AG10803 (cell line): ENCODE results near the gene TMEM18.

Experiments
- DNase-seq: peaks from one replicate; pipeline ENCODE4 v3.0.0; 2010; ENCODE audit warnings: low read depth
- H3K4me3 ChIP-seq: 2 replicates; pipeline ENCODE4 v1.5.1; 2011; ENCODE audit warnings: mild to moderate bottlenecking, low read length, control low read depth
- TF ChIP-seq, protein P1 (sequence below): conservative IDR thresholded peaks from 2 replicates; pipeline ENCODE4 v1.5.1; 2011; ENCODE audit warnings: mild to moderate bottlenecking, low read length, control low read depth, inconsistent platforms

TMEM18 gene

DNA sequence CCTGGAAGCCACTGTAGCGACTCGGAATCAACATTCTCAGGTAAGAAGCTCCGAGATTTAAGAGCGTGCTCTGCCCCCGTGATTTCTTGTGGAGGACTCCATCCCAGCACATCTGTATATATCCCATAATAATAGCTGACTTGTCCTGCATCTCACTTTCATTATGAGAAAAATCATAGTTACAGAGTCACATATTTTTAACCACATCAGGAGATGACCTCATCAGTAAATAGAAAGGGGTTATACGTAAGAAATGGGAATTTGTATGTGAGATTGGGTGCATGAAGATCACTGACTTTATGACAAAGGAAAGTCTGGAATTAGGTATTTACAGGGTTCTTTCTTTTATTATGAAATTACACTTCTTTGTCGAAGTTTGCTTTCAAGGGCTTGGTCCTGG, 16.4 kb upstream of the TMEM18 start:
- H3K4me3 ChIP-seq, result no peak overlapping the region
- TF ChIP-seq, protein P1, sequence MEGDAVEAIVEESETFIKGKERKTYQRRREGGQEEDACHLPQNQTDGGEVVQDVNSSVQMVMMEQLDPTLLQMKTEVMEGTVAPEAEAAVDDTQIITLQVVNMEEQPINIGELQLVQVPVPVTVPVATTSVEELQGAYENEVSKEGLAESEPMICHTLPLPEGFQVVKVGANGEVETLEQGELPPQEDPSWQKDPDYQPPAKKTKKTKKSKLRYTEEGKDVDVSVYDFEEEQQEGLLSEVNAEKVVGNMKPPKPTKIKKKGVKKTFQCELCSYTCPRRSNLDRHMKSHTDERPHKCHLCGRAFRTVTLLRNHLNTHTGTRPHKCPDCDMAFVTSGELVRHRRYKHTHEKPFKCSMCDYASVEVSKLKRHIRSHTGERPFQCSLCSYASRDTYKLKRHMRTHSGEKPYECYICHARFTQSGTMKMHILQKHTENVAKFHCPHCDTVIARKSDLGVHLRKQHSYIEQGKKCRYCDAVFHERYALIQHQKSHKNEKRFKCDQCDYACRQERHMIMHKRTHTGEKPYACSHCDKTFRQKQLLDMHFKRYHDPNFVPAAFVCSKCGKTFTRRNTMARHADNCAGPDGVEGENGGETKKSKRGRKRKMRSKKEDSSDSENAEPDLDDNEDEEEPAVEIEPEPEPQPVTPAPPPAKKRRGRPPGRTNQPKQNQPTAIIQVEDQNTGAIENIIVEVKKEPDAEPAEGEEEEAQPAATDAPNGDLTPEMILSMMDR, result no peak
- DNase-seq, result no peak

DNA sequence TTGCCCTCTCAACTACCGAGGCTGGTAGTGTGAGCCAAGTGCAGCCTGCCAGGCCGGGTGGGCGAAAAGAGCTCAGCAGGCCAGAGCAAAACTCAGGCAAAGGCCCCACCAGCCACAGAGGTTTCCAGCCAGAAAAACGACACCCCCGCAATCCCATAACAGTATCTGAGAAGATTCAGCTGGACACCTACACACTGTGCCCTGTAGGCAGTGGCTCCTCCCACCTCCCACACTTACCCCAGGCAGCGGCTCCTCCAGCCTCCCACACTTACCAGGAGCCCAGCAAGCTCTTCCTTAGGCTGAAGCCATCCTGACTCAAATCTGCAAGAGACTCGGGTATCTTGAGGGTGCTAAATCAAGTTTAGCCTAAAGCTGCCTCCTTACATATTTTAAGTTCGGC, 15.6 kb upstream of the TMEM18 start:
- no peak for DNase-seq
- TF ChIP-seq, protein P1, result no peak
- H3K4me3 ChIP-seq, result no peak overlapping the region

DNA sequence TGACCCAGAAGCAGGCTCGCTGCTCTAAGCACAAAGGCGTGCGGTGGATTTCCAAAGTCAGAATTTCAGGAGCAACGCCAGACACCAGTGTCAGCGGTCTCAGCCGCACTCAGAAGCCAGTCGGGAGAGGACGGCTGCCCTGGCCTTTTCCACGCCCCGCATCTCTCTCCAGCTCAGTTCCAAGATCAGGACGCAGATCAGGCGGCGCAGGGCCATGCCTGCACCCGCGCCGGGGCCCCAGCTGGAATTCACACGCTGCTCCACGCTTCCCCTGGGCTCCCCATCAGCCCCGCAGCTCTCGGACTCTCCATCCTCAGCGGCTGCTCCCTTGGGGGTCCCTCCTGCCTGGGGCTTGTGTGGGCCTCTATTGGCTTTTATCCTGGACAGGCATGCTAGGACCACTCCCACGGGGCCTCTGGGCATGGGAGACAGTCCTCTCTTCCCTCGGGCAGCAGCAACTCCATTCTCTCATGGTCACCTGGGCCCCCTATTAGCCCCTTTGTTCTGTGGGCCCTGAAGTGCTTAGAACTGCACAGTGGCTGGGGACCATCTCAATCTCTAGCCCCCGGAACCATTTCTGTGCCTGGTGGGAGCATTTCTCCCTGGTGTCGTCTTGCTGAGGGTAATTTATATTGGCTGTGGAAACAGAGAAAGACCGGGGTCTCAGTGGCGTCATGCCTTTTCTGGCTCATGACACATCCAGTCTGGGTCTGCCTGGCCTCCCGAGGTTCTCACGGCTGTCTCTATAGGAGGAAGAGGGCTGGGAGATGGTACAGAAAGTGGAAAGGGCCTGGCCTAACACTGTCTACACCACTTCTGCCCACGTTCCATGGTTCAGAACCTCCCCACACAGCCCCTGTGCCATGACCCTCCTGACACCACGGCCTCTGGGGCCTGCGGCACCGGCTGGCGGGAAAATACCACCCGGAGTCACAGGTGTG, 14.9 kb upstream of the TMEM18 start:
- TF ChIP-seq, protein P1, result no peak
- DNase-seq, result no peak
- no peak overlapping the region for H3K4me3 ChIP-seq

DNA sequence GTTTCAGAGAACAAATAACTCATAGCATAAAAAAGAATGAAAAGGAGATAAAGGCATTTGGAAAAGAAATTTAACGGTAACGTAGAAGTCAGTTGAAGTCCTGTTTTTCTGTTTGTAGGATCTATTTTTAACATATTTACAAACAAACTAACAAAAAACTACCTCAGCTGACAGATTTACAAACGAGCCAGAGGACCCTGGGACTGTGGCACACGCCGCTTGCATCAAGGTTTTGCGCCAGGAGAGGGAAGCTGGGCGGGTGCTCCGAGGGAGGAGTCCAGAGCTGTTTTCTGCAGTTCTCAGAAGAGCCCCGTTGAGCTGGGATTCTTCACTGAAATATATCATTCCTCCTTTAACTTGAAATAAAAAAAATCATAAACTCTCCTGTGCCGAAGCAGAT, 13.6 kb upstream of the TMEM18 start:
- TF ChIP-seq, protein P1, result no peak
- H3K4me3 ChIP-seq, result no peak overlapping the region; the same call in 1 of the 2 replicates

DNA sequence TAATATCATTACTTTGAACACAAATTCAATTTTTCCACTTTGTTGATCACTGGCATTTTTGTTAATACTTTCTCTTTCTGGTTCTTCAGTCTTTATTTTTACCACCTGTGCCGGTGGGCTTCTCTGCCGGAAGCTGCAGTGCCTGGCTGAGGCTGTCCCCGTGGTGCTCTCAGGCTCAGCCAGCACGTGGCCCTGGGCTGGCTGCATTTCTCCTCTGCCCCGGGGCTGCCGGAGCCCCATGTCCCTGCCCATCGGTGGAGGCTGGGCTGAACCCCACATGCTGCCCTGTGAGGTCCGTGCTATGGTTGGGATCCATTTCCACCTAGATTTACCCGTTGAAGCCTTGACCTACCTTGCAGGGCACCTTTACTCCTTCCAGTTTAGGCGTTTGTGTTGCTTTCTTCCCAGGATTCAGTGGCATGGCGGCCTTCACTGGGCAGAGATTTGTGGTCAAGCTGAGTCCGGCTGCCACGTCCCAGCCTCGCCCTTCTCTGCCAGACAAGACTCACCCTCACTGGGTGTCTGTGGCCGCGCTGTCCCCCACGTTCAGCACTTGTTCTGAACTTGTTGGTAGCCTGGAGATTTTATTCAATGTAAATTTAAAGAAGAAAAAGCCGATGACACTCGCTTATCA, 12.8 kb upstream of the TMEM18 start:
- TF ChIP-seq, protein P1, result no peak
- DNase-seq, result no peak
- H3K4me3 ChIP-seq, result no peak overlapping the region; the same call in 1 of the 2 replicates

More for the DNA sequence above, 13.6 kb upstream of the TMEM18 start:
- DNase-seq, result no peak

DNA sequence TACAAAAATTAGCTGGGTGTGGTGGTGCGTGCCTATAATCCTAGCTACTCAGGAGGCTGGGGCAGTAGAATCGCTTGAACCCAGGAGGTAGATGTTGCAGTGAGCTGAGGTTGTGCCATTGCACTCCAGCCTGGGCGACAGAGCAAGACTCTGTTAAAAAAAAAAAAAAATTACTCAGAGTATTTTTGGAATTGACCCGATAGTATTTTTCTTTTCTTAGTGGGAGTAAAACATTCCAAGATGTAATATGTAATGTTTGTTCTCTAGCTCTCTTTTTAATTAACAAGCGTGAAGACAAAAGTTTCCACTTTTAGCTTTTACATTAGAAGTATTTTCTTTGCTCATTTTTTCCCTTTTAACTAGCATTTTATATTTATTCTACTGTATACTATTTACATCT, 12.0 kb upstream of the TMEM18 start:
- H3K4me3 ChIP-seq, result no peak overlapping the region
- TF ChIP-seq, protein P1, result no peak
- DNase-seq, result no peak
